Duodenal mucosa (tissue), 2 donors: Measurements from ENCODE around the gene ZBTB3.
"Not testable (repeated sequence)": the region's sequence is repeated elsewhere in the genome, so short reads cannot be mapped to it uniquely, and the experiment has no call there.

Source experiments
- H3K27ac ChIP-seq: one replicate; pipeline ENCODE4 v1.7.0; 2013; ENCODE audit warnings: low read depth, low read length
- H3K27me3 ChIP-seq, 2 donors: one replicate each; pipeline ENCODE4 v1.7.0; 2013; ENCODE audit warnings: low read length in 2 of 2, control low read depth in 1 of 2; ENCODE audit not compliant: insufficient read depth in 2 of 2, control insufficient read depth in 1 of 2
- H3K36me3 ChIP-seq, 2 donors: one replicate each; pipeline ENCODE4 v1.7.0; 2013; ENCODE audit warnings: low read length in 2 of 2, control low read depth in 1 of 2; ENCODE audit not compliant: insufficient read depth in 2 of 2, control insufficient read depth in 1 of 2
- H3K4me1 ChIP-seq, 2 donors: one replicate each; pipeline ENCODE4 v1.7.0; 2013; ENCODE audit warnings: low read length in 2 of 2, control low read depth in 1 of 2; ENCODE audit not compliant: insufficient read depth in 2 of 2, control insufficient read depth in 1 of 2
- H3K4me3 ChIP-seq, 2 donors: one replicate each; pipeline ENCODE4 v1.7.0; 2013; ENCODE audit warnings: low read length in 2 of 2, low read depth in 1 of 2
- H3K9ac ChIP-seq, 2 donors: one replicate each; pipeline ENCODE4 v1.7.0; 2013; ENCODE audit warnings: low read length in 2 of 2, low read depth in 1 of 2
- H3K9me3 ChIP-seq, 2 donors: one replicate each; pipeline ENCODE4 v1.7.0; 2013; ENCODE audit warnings: low read length in 2 of 2, control low read depth in 1 of 2; ENCODE audit not compliant: control insufficient read depth in 1 of 2

ZBTB3 gene

GRCh38 chr11:62708793-62709192 lies 45.2 kb downstream of the ZBTB3 start:
- Histone ChIP-seq H3K27ac (peak overlapping the region; percentile 84), H3K9me3 (no peaks in the 10 kb centered on the region), H3K36me3 (peaks cover 17 to 20% of the 10 kb centered on the region in 2 donors), H3K9ac (peak overlapping the region; percentile 78 to 90), H3K27me3 (no peaks in the 10 kb centered on the region), H3K4me1 (peaks cover 46 to 59% of the 10 kb centered on the region in 2 donors), H3K4me3 (peak overlapping the region; percentile 79 to 89)

GRCh38 chr11:62708392-62708791 lies 45.6 kb downstream of the ZBTB3 start:
- Histone ChIP-seq H3K4me3 (peak overlapping the region; percentile 79 to 89), H3K36me3 (peaks cover 17 to 20% of the 10 kb centered on the region in 2 donors), H3K9me3 (no peaks in the 10 kb centered on the region), H3K27me3 (no peaks in the 10 kb centered on the region), H3K9ac (peak overlapping the region; percentile 78 to 90), H3K27ac (no peak overlapping the region), H3K4me1 (peaks cover 42 to 55% of the 10 kb centered on the region in 2 donors)

- peaks cover 33 to 45% of the 10 kb centered on the region in 2 donors for H3K4me1 ChIP-seq
Observed at GRCh38 chr11:62707277-62707861, 46.6 kb downstream of the ZBTB3 start, which contains the start of the genes BSCL2 and GNG3. BSCL2 (minus strand) TSS chr11:62707424; CDS start chr11:62707195, 229 bp downstream. GNG3 (plus strand) TSS chr11:62707676; CDS start chr11:62708296, 620 bp downstream.

GRCh38 chr11:62706850-62707247 lies 47.1 kb downstream of the ZBTB3 start:
- H3K4me3 ChIP-seq: peak overlapping the region; percentile 67 to 71
- peaks cover 10 to 19% of the 10 kb centered on the region in 2 donors for H3K36me3 ChIP-seq
- peaks cover 33 to 42% of the 10 kb centered on the region in 2 donors for H3K4me1 ChIP-seq
- no peaks in the 10 kb centered on the region for H3K9me3 ChIP-seq
- no peaks in the 10 kb centered on the region for H3K27me3 ChIP-seq
- H3K9ac ChIP-seq: peak overlapping the region; percentile 75 to 76
- H3K27ac ChIP-seq: peak overlapping the region; percentile 47

More at GRCh38 chr11:62707277-62707861, 46.6 kb downstream of the ZBTB3 start, which contains the start of the genes BSCL2 and GNG3:
- H3K36me3 ChIP-seq: peaks cover 12 to 19% of the 10 kb centered on the region in 2 donors
- H3K27me3 ChIP-seq: no peaks in the 10 kb centered on the region
- H3K9me3 ChIP-seq: no peaks in the 10 kb centered on the region
- H3K4me3 ChIP-seq: peak within 1 kb of the TSS; percentile 79 to 89
- H3K27ac ChIP-seq: peak within 1 kb of the TSS; percentile 47
- peak within 1 kb of the TSS; percentile 78 to 90 for H3K9ac ChIP-seq

- Histone ChIP-seq H3K9ac (peak overlapping the region; percentile 75 to 76), H3K9me3 (no peaks in the 10 kb centered on the region), H3K4me1 (peaks cover 33 to 42% of the 10 kb centered on the region in 2 donors), H3K27me3 (no peaks in the 10 kb centered on the region), H3K36me3 (peaks cover 7 to 21% of the 10 kb centered on the region in 2 donors), H3K4me3 (peak overlapping the region; percentile 81 to 87), H3K27ac (peak overlapping the region; percentile 70)
Observed at GRCh38 chr11:62705880-62706849, 47.8 kb downstream of the ZBTB3 start.

- H3K36me3 ChIP-seq: peaks cover 7 to 16% of the 10 kb centered on the region in 2 donors
- H3K9ac ChIP-seq: peak overlapping the region; percentile 40 to 76
- H3K27ac ChIP-seq: peak overlapping the region; percentile 70
- H3K9me3 ChIP-seq: no peaks in the 10 kb centered on the region
- H3K27me3 ChIP-seq: no peaks in the 10 kb centered on the region
- peaks cover 31 to 38% of the 10 kb centered on the region in 2 donors for H3K4me1 ChIP-seq
- H3K4me3 ChIP-seq: peak overlapping the region; percentile 81 to 87
Observed at GRCh38 chr11:62705413-62705812, 48.5 kb downstream of the ZBTB3 start.

GRCh38 chr11:62703921-62704320 lies 50.0 kb downstream of the ZBTB3 start:
- H3K4me3 ChIP-seq, H3K9ac ChIP-seq, H3K27me3 ChIP-seq, H3K27ac ChIP-seq, H3K9me3 ChIP-seq: not testable (repeated sequence)
- Histone ChIP-seq H3K4me1 (peaks cover 22 to 30% of the 10 kb centered on the region in 2 donors), H3K36me3 (peaks cover 5 to 13% of the 10 kb centered on the region in 2 donors)

GRCh38 chr11:62702246-62702645 lies 51.7 kb downstream of the ZBTB3 start:
- Histone ChIP-seq H3K4me3 (no peak overlapping the region), H3K9me3 (no peaks in the 10 kb centered on the region), H3K27ac (no peak overlapping the region), H3K27me3 (no peaks in the 10 kb centered on the region), H3K36me3 (peaks cover 5 to 13% of the 10 kb centered on the region in 2 donors), H3K4me1 (peaks cover 16 to 20% of the 10 kb centered on the region in 2 donors), H3K9ac (no peak overlapping the region)
